HG02571 (cell line): Measurements from ENCODE around the gene NDUFAF5.
A peak's percentile ranks its signal among the peaks of the same experiment; 100 is the strongest.
"Not testable (repeated sequence)": the region's sequence is repeated elsewhere in the genome, so short reads cannot be mapped to it uniquely, and the experiment has no call there.

Experiments
- ATAC-seq: cut with Tn5 transposase; IDR thresholded peaks from one replicate; pipeline ENCODE4 v1.9.1; 2021; ENCODE audit warnings: mild to moderate bottlenecking, moderate library complexity; ENCODE audit not compliant: unreplicated experiment

Gene NDUFAF5, protein sequence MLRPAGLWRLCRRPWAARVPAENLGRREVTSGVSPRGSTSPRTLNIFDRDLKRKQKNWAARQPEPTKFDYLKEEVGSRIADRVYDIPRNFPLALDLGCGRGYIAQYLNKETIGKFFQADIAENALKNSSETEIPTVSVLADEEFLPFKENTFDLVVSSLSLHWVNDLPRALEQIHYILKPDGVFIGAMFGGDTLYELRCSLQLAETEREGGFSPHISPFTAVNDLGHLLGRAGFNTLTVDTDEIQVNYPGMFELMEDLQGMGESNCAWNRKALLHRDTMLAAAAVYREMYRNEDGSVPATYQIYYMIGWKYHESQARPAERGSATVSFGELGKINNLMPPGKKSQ

DNA sequence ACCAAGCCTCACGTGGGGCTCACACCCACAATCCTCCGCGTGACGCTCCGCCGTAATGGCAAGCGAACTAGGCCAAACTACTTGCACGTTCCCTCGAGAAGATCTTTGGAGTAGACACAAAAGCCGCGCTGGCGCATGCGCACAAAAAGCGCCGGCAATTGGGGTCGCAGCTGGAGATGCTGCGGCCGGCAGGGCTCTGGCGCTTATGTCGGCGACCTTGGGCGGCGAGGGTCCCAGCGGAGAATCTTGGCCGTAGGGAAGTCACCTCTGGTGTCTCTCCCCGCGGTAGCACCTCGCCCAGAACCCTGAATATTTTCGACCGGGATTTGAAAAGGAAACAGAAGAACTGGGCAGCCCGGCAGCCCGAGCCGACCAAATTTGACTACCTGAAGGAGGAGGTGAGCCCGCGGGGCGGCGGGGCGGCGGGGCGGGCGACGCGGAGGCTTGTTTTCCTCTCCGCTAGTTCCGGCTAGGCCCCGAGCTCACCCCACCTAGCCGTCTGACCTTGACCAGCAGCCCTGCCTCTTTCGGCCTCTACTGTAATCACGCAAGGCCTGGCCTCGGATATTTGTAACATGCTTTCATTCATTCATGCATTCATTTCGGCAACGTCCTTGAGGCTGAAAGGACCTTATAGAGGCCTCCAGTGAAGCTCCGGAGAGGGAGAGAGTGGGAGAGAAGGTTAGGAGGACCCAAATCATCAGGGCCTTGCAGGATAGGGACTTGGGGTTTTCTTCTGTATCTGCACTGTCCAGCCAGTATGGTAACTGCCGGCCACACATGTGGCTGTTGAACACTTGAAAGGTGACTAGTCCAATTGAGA is at the start of gene NDUFAF5, which contains the start of gene ESF1:
Gene NDUFAF5, plus strand, starts transcription at position 136 of the 823 bp plus-strand sequence. Its CDS starts 41 bp downstream, at position 177.
Gene ESF1, minus strand, starts transcription at position 27 of the 823 bp plus-strand sequence. CDS start 1,779 bp downstream, outside the sequence.
- ATAC-seq: peak; percentile 97

DNA sequence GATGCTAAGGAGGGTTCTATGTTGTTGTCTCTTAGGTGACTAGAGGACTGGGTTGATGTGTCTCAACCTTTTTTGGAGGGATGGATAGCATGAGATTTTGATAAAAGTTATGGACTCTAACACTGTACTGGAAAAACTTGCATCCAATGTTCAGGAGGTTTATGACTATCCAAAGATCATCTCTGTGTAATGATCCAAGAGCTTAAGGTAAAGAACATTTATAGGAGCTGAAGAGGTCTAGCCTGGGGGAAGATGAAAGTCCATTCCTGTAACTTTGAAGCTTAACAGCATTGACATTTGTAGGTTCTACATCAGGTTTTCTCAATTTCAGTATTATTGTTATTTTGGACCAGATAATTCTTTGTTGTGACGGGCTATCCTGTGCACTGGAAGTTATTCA is 49.0 kb upstream of the NDUFAF5 start:
- no peak for ATAC-seq

DNA sequence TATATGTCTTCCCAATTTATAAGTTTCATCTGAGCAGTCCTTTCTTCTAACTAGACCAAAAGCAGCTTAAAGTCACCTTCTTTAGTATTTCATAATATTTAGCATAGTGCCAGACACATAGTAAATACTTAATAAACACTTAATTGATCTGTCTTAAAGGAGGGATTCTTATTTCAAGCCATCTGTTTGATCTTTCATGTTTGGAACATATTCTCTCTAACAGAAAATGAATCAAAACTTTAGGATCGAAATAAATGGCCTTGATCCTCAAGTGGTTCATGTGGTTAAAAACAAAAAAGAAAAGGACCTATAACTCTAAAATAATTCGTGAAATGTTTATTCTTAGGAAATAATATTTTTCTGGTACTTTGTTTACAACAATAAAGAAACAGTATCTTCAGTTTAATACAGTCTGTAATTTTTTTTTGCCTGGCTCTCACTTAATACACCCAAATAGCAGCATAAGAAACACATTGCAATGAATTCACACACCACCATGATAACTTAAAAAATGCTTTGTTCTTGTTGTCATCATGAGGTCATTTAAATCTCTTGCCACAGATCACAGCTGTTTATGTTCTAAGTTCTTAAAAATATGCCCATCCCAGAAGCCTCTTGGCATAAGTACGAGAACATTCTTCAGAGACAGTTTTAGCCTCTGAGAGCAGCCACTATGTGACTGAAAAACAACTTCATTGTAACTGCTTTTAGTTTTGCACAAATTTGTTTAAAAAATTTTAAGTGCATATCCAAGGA is 48.2 kb upstream of the NDUFAF5 start:
- ATAC-seq: no peak

DNA sequence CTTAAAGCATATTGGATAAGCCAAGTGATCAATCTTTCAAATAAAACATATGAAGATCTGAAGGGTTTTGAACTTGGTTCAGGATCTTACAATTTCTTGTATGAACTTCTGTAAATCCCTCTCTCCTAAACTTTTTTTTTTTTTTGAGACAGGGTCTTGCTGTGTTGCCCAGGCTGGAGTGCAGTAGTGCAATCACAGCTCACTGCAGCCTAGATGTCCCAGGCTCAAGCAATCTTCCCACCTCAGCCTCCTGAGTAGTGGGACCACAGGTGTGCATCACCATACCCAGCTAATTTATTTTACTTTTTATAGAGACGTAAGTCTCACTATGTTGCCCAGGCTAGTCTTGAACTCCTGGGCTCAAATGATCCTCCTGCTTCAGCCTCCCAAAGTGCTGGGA is 46.6 kb upstream of the NDUFAF5 start:
- ATAC-seq: not testable (repeated sequence)

DNA sequence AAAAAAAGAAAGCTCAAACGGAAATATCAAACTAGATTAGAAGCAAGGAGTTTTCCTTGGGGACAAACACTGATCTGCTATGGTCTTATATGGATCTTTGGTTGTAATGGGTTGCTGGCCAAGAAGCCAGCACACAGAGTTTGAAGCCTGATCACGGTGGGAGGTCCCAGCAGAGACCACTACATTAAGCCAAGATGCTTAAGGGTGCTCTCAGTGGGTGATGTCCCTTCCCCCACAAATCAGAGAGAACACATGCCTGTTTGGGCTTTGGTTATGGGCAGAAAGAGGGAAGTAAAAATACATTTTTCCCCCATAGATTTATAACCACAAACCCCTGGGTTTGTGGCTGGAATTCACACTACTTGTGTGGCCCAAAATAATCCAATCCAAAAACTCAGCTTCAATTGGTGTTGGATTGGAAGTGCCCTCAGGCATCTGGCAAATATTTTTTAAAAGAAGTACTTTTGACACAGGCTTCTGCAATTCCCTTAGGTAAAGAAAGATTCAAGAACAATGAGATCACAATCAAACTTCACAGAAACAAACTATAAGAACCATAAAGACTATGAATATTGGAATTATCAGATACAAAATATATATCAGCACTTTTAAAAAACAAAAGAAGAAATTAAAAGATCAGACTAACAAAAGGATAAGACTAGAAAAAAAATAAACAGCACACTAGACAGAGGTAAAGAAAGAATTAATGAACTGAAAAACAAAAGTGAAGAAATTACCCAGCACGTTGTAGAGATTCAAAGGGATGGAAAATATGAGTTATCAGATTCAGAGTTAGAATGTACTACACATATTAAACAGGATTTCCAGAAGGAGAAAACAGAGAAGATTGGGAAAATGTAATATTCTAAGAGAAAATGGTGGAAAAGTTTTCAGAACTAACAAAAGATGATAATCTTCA is 44.8 kb upstream of the NDUFAF5 start:
- ATAC-seq: no peak

DNA sequence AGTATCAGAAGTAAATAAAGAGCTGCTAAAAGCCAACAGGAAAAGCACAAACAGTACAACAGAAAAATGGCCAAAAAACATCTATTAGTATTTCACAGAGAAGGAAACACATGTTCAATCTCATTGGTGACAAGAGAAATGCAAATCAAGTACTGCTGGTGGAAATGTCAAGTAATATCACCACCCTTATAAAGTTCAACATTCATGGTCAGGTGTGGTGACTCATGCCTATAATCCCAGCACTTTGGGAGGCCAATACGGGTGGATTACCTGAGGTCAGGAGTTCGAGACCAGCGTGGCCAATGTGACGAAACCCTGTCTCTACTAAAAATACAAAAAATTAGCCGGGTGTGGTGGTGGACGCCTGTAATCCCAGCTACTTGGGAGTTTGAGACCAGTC is 42.9 kb upstream of the NDUFAF5 start:
- no peak for ATAC-seq

GRCh38 chr20:13744352-13744751 is 40.5 kb upstream of the NDUFAF5 start:
- no peak for ATAC-seq

- ATAC-seq: no peak
Observed at GRCh38 chr20:13745784-13746183, 39.0 kb upstream of the NDUFAF5 start.

DNA sequence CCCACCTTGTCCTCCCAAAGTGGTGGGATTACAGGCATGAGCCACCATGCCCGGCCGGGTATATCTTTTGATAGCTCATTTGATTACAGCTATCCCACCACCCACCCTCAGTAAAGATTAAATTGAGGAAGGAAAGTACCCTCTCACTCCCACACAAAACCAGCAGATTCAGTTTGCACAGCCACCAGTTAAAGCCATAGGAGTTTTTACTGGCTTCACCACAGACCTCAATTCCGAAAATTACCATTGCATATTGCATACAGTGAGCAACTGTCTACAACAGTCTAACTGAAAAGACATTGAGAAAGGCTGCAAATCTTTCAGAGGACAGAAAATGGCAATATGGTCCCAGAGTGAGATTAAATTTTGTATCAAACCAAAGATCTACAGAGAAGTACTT is 35.0 kb upstream of the NDUFAF5 start:
- no peak for ATAC-seq

GRCh38 chr20:13753436-13754036 is 31.3 kb upstream of the NDUFAF5 start:
- ATAC-seq: no peak

DNA sequence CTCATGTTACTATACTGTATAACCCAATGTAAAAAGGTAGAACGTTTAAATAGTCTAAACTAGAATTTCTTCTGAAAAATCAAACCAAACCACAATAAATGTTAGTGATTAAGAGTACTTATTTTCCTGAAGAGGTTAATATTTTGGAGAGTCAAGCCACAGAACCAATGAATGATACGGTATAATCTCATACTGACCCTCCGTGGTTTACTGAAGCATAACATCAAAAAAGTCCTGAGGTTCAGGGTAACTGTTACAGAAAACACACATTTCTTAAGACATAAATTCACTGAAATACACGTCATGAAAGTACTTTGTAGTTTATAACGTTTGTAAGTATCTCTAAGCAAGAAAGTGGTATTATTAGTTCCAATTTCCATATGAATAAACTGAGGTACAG is 29.0 kb upstream of the NDUFAF5 start:
- ATAC-seq: no peak

DNA sequence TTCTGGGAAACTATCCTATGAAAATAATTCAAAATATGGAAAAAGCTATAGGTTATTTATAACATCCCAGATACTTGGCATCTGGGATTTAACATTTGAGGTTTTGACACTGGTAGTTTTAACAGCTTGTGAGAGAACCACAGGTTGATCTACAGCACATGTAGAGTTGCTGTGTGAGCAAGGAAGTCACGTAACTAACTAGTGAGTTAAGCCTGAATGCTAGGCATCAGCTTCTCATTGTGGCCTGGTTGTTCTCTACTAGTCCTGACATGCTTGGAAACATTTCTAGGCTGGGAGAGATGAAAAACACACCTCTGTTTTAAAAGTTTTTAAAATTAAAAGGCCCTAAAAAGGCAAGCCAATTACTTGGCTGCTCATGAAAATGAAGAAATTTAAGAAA is 28.3 kb upstream of the NDUFAF5 start:
- no peak for ATAC-seq

DNA sequence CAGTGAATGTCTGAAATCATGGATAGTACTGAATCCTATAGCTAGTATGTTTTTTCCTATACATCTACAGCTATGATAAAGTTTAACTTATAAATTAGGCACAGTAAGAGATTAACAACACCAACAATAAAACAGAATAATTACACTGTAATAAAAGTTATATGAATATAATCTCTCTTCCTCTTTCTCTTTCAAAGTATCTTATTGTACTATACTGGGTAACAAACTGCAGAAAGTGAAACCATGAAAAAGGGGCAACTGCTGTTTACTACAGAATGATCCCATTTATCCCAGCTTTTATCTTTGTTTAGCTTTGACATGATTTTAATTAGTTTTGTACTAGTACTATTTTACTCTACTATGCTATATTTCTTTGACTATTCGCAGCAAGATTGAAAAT is 25.9 kb upstream of the NDUFAF5 start:
- no peak for ATAC-seq

GRCh38 chr20:13760451-13760946 is 24.3 kb upstream of the NDUFAF5 start:
- not testable (repeated sequence) for ATAC-seq

DNA sequence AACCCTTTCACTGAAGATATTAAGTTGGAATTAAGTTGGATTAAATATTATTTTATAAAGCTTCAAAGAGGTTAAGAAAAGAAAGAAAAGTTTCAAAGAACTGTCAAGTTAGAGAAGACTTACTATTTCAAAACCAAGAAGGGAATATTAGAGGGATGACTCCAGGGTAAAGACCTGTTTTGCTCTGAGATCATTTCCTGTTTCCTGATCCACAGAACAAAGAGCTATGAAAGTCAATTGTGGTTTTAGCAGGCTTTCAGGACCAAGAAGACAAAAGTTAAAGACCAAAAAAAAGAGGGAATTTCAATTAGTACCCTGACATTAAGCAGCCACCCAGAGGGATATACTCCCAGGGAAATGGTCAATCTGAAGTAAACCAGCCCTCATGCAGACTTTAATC is 19.5 kb upstream of the NDUFAF5 start:
- no peak for ATAC-seq

- no peak for ATAC-seq
Observed at GRCh38 chr20:13765868-13766416, 18.9 kb upstream of the NDUFAF5 start.

GRCh38 chr20:13770141-13770540 is 14.7 kb upstream of the NDUFAF5 start:
- no peak for ATAC-seq

- ATAC-seq: no peak
Observed at GRCh38 chr20:13771853-13772453, 12.9 kb upstream of the NDUFAF5 start.

- no peak for ATAC-seq
Observed at GRCh38 chr20:13772529-13772928, 12.3 kb upstream of the NDUFAF5 start.
